Measurements from ENCODE around the gene UBC. TPM values are rescaled to one million over a fixed set of nuclear protein-coding genes. Genes with fewer than 3 reads are reported as not detected.

The UBC gene
- total and polyA plus RNA-seq, 9 of the 15 experiments (the other 6 are each of a cell fraction or from before 2014, with no cell fraction given) = 533 to 1,153 (median 813) TPM

- POLR2A ChIA-PET = interaction anchor here (0.6 to 3.0 kb wide), 4 partner anchors 8 to 38 kb away, joined by 3 to 9 read pairs (median 4); partner anchors contain the start of gene UBC
These were observed 38.4 kb upstream of the UBC start for GRCh38 chr12:124952801-124953200.

GRCh38 chr12:124952295-124952694, 37.8 kb upstream of the UBC start:
- CTCF ChIA-PET (ENCODE audit: low intra/inter-chr PET ratio) = no interaction called here
- no peak overlapping the region; a peak in 1 of 4 replicates for H3K9ac ChIP-seq (ENCODE audit: insufficient read depth in 1 of 2, low read depth in 2 of 2, low read length in 2 of 2)
- no peaks in the 10 kb centered on the region for H3K79me2 ChIP-seq (ENCODE audit: control insufficient read depth, insufficient read depth, low read length)
- H3K27ac ChIP-seq (ENCODE audit: extremely low read depth, low read depth, low read length) = no peak overlapping the region
- peaks cover 89% of the 10 kb centered on the region; the same call in 2 of the 3 replicates for H3K36me3 ChIP-seq (ENCODE audit: control insufficient read depth, insufficient read depth, low read length)
- no peaks in the 10 kb centered on the region for H3K27me3 ChIP-seq (ENCODE audit: control insufficient read depth in 2 of 2, insufficient read depth in 2 of 2, low read length in 2 of 2)
- H3K9me3 ChIP-seq (replicated peaks; ENCODE audit: control insufficient read depth, insufficient read depth, low read depth, low read length) = no peaks in the 10 kb centered on the region
- H3K4me3 ChIP-seq = no peak overlapping the region
- DNase-seq (ENCODE audit: extremely low read depth in 1 of 4, low spot score in 3 of 4) (peak in 1 of 4 experiments; percentile 7), FAIRE-seq (no peak), ATAC-seq (no peak)
- POLR2A ChIA-PET = interaction anchor here (0.8 to 3.0 kb wide), 2 partner anchors 11 to 41 kb away, joined by 3 to 9 read pairs; no protein-coding TSS in a partner anchor
- 91% methylated on average over 16 of the region's 17 CpGs for WGBS (ENCODE audit: insufficient coverage, low coverage, missing lambda C conversion rate)
- H3K4me2 ChIP-seq (ENCODE audit: insufficient read depth, low read length) = no peak overlapping the region
- no TSS peak for BruUV-seq (replicated peaks)
- TF ChIP-seq POLR2G (IDR thresholded peaks at IDR 0.05; ENCODE audit: low read depth, low read length) = 0 out of 2 replicates have a peak, but pooled peaks have one; percentile 31
- no peak for TF ChIP-seq MAZ (CRISPR knock-in tag; conservative IDR thresholded peaks at IDR 0.05 in 1 of 2, IDR thresholded peaks at IDR 0.05 in 1 of 2)
- H4K20me1 ChIP-seq (replicated peaks; ENCODE audit: control insufficient read depth, insufficient read depth, low read length) = no peaks in the 10 kb centered on the region
- H2AFZ ChIP-seq (ENCODE audit: low read depth, low read length) = no peak overlapping the region
- H3K4me1 ChIP-seq (replicated peaks in 1 of 2; ENCODE audit: control insufficient read depth in 2 of 2, insufficient read depth in 2 of 2, low read length in 2 of 2) = peaks cover 0 to 15% of the 10 kb centered on the region in 2 experiments; a peak in 1 of 5 replicates
- intact Hi-C loops (cut with micrococcal nuclease) (no loop called here), in situ Hi-C loops (cut with MboI) (no loop called here)
- H3K9me1 ChIP-seq (ENCODE audit: control insufficient read depth, insufficient read depth, low read length) = peaks cover 2% of the 10 kb centered on the region

More at GRCh38 chr12:124952801-124953200, 38.4 kb upstream of the UBC start:
- Histone ChIP-seq H3K4me3 (no peak overlapping the region), H3K4me2 (ENCODE audit: insufficient read depth, low read length) (no peak overlapping the region), H3K36me3 (ENCODE audit: control insufficient read depth, insufficient read depth, low read length) (peaks cover 87% of the 10 kb centered on the region; the same call in 2 of the 3 replicates), H3K27ac (ENCODE audit: extremely low read depth, low read depth, low read length) (no peak overlapping the region), H3K4me1 (replicated peaks in 1 of 2; ENCODE audit: control insufficient read depth in 2 of 2, insufficient read depth in 2 of 2, low read length in 2 of 2) (peaks cover 0 to 12% of the 10 kb centered on the region in 2 experiments; a peak in 1 of 5 replicates), H3K79me2 (ENCODE audit: control insufficient read depth, insufficient read depth, low read length) (no peaks in the 10 kb centered on the region), H3K9ac (ENCODE audit: insufficient read depth in 1 of 2, low read depth in 2 of 2, low read length in 2 of 2) (no peak overlapping the region; a peak in 1 of 4 replicates), H3K9me3 (replicated peaks; ENCODE audit: control insufficient read depth, insufficient read depth, low read depth, low read length) (no peaks in the 10 kb centered on the region), H3K27me3 (ENCODE audit: control insufficient read depth in 2 of 2, insufficient read depth in 2 of 2, low read length in 2 of 2) (no peaks in the 10 kb centered on the region), H4K20me1 (replicated peaks; ENCODE audit: control insufficient read depth, insufficient read depth, low read length) (no peaks in the 10 kb centered on the region; the same call in 1 of the 2 replicates), H2AFZ (ENCODE audit: low read depth, low read length) (no peak overlapping the region), H3K9me1 (ENCODE audit: control insufficient read depth, insufficient read depth, low read length) (peaks cover 2% of the 10 kb centered on the region)
- no peak for ATAC-seq
- no TSS peak for BruUV-seq (replicated peaks)
- FAIRE-seq = no peak
- CTCF ChIA-PET (ENCODE audit: low intra/inter-chr PET ratio) = no interaction called here
- in situ Hi-C loops (cut with MboI) (no loop called here), intact Hi-C loops (cut with micrococcal nuclease) (no loop called here)
- 70% methylated on average over 8 of the region's 8 CpGs for WGBS (ENCODE audit: insufficient coverage, low coverage, missing lambda C conversion rate)
- TF ChIP-seq TBL1XR1 (IDR thresholded peaks at IDR 0.05; ENCODE audit: low read length in 2 of 2) = no peak
- 0 out of 2 replicates have a peak, but pooled peaks have one; percentile 10 for TF ChIP-seq POLR2A (conservative IDR thresholded peaks at IDR 0.05)
- TF ChIP-seq SOX6 (IDR thresholded peaks at IDR 0.05) = no peak
- DNase-seq (ENCODE audit: extremely low read depth in 1 of 4, low spot score in 3 of 4) = no peak

All from K562 (cell line).